GM19099 (cell line): ENCODE data around the gene IL1RAPL1.

ENCODE experiments used
- POLR2A ChIP-seq: IDR thresholded peaks from 3 replicates; pipeline ENCODE4 v1.6.1; 2011; ENCODE audit warnings: low read depth; ENCODE audit not compliant: insufficient read length; ENCODE audit errors: extremely low read depth

IL1RAPL1 gene

GRCh38 chrX:29297171-29297800 is 710.0 kb downstream of the IL1RAPL1 start:
- no peak for TF ChIP-seq POLR2A

DNA sequence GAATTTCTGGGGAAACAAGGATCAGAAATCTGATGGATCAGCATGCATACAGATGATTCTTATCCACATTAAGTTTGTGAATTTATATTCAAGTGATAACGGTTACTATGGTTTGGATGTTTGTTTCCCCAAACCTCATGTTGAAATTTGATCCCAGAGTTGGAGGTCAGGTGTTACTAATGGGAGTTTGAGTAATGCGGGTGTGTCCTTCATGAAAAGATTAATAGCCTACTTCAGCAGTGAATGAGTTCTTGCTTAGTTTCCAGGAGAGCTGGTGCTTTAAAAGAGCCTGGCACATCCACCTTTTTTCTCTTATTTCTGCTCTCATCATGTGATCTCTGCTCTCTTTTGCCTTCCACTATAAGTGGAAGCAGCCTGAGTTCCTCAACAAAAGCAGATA is 712.4 kb downstream of the IL1RAPL1 start:
- TF ChIP-seq POLR2A, result no peak

- no peak for TF ChIP-seq POLR2A
Observed at GRCh38 chrX:29308726-29309125, 721.5 kb downstream of the IL1RAPL1 start.

GRCh38 chrX:29315931-29316330 is 728.7 kb downstream of the IL1RAPL1 start:
- no peak for TF ChIP-seq POLR2A

DNA sequence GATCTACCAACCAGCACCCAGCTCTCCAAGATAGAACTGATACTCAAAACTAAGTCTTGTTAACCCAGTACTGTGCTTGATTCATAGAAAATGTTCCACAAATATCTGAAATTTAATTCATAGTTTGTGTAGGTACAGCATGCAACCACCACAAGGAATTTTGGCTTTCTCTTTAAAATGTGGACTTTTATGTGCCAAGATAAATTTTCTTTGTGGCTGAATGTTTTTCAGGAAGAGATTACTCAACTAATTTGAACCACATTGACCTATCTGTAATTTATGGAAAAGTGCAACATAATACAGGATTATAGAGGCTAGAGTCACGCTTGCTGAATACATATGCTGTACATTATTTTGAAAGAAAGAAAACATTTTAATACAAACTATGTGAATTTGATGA is 730.8 kb downstream of the IL1RAPL1 start:
- TF ChIP-seq POLR2A, result no peak

- no peak for TF ChIP-seq POLR2A
Observed at GRCh38 chrX:29348288-29348687, 761.0 kb downstream of the IL1RAPL1 start.

DNA sequence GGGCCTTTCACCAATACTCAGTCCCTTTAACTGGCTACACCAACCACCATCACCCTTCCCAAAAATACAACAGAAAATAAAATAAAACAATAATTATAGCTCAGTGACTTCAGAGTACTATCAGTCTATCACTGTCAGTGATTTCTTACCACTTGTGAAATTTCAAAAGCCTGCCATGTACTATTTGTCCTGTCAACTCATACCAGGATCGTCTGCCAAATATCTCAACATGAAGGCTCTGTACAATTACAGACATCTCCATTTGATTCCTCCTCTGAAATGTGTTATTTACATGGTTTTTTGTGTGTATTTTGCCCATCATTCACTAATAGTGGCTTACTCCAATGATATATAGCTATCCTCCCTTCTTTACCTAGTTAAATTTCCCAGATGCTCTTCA is 772.0 kb downstream of the IL1RAPL1 start:
- TF ChIP-seq POLR2A, result no peak

DNA sequence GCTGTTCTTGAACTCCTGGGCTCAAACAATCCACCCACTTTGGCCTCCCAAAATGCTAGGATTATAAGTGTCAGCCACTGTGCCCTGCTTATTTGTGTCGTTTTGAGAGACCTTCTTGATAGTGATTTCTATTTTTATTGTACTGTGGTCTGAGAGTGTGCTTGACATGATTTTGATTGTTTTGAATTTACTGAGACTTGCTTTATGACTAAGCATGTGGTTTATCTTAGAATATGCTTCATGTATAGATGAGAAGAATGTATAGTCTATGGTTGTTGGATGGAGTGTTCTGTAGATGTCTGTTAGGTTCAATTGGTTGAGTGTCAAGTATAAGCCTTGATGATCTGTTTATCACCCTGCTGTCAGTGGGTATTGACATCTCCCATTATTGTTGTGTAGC is 789.3 kb downstream of the IL1RAPL1 start:
- no peak for TF ChIP-seq POLR2A

DNA sequence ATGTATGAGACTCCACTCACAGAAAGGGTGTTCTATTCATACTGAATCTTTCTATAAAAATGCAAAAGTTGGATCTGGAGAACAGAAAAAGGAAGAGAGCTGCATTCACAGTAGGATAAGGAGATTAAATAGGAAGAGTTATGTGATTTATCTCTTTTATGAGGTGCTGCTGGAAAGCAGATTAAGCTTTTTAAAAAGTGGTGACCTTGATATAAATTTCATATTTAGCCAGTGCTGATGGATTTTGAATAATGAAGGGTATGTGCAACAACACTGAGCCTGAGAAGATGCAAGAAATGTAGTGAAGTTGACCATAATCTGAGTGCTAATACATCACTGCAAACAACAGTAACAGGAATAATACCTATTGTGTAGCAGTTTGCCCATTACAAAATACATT is 795.6 kb downstream of the IL1RAPL1 start:
- TF ChIP-seq POLR2A, result no peak

DNA sequence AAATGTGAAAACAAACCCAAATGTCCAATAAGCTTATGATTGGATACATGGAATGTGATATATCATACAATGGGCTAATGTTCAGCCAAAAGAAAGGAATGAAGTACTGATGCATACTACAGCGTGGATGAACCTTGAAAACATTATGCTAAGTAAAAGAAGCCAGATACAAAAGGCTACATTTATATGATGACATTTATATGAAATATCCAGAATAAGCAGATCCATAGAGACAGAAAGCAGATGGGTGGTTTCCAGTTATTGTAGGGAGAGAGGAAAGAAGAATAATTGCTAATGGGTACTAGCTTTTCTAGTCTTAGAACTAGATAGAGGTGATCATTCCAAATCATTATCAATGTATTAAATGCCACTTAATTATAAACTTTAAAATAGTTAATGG is 801.3 kb downstream of the IL1RAPL1 start:
- no peak for TF ChIP-seq POLR2A

DNA sequence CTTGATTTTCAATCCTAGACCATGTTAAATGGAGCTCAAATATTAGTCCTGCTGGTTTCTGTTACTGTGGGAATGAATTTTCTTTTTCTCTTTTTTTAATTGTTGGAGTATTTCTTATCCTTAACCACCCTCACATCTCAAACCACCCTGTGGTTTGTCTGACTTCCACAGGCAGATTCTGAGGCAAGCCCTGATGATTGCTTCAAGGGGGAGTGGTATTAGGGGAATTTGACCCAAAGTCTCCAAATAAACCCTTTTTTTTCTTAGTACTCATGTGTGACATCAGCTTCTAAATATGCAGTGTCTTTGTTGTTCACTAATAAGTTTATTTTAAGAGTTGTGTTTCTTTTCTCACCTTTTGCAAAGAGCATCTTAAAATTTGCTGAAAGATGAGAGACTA is 810.3 kb downstream of the IL1RAPL1 start:
- no peak for TF ChIP-seq POLR2A

GRCh38 chrX:29407357-29407756 is 820.1 kb downstream of the IL1RAPL1 start:
- no peak for TF ChIP-seq POLR2A

GRCh38 chrX:29419774-29420553 is 832.7 kb downstream of the IL1RAPL1 start:
- TF ChIP-seq POLR2A, result no peak

GRCh38 chrX:29422034-29422433 is 834.8 kb downstream of the IL1RAPL1 start:
- no peak for TF ChIP-seq POLR2A

- no peak for TF ChIP-seq POLR2A
Observed at GRCh38 chrX:29431895-29432294, 844.6 kb downstream of the IL1RAPL1 start.

DNA sequence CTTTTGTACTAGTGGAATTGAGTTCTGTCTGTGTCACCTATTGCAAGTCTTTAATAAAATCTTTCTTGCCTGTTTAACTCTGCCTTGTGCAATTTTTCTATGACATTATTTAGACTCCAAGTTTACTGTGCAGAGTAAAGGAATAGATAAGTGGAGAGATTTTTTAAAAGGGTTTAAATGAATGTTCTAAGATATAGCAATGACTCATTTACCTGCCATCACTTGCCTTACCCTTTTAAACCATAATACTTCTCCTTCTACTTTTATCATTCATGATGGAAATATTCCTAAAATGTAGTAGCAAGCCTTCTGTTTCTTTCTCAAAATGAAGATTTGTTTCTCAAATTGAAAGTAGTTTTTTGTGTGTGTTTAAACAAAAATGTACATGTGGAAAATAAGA is 845.3 kb downstream of the IL1RAPL1 start:
- no peak for TF ChIP-seq POLR2A
